ENCODE results near the gene TRAPPC12. TPM values are rescaled to one million over a fixed set of nuclear protein-coding genes. Genes with fewer than 3 reads are reported as not detected.

TRAPPC12 gene
- total RNA-seq, 4 donors from 2014 or later: 28.4 to 64.7 (median 55.9) TPM

DNA sequence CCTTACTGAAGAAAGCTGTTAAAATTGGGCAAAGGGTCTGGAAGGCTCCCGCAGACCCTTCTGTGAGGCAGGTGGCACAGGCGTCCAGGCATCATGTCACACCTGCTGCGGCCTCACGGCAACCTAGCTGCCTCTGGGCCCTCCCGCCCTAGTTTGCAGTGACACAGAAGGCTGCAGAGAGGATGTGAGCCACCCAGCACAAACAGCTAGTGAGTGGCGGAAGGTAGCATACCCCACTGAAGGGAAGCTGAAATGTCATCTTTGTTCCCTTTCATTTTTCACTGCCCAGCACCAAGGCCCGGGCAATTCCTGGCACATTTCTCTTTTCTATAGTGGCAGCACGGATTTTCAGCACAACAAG lies 53.8 kb downstream of the TRAPPC12 start:
- H3K36me3 ChIP-seq: peaks cover 0 to 69% (median 0%) of the 10 kb centered on the region in 3 donors
- no peak overlapping the region for H3K4me3 ChIP-seq
- 82 to 85% methylated on average over 7 to 8 of the region's 8 CpGs for WGBS, 2 donors
- H3K4me1 ChIP-seq: no peaks in the 10 kb centered on the region
- DNase-seq: no peak
- no peak overlapping the region for H3K27ac ChIP-seq
- intact Hi-C loops (cut with DNase I): no loop called here
- no peaks in the 10 kb centered on the region for H3K9me3 ChIP-seq
- TF ChIP-seq, protein P1, sequence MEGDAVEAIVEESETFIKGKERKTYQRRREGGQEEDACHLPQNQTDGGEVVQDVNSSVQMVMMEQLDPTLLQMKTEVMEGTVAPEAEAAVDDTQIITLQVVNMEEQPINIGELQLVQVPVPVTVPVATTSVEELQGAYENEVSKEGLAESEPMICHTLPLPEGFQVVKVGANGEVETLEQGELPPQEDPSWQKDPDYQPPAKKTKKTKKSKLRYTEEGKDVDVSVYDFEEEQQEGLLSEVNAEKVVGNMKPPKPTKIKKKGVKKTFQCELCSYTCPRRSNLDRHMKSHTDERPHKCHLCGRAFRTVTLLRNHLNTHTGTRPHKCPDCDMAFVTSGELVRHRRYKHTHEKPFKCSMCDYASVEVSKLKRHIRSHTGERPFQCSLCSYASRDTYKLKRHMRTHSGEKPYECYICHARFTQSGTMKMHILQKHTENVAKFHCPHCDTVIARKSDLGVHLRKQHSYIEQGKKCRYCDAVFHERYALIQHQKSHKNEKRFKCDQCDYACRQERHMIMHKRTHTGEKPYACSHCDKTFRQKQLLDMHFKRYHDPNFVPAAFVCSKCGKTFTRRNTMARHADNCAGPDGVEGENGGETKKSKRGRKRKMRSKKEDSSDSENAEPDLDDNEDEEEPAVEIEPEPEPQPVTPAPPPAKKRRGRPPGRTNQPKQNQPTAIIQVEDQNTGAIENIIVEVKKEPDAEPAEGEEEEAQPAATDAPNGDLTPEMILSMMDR (IDR thresholded peaks at IDR 0.05): no peak
- TF ChIP-seq POLR2A (IDR thresholded peaks at IDR 0.05): no peak
- H3K27me3 ChIP-seq: no peaks in the 10 kb centered on the region

DNA sequence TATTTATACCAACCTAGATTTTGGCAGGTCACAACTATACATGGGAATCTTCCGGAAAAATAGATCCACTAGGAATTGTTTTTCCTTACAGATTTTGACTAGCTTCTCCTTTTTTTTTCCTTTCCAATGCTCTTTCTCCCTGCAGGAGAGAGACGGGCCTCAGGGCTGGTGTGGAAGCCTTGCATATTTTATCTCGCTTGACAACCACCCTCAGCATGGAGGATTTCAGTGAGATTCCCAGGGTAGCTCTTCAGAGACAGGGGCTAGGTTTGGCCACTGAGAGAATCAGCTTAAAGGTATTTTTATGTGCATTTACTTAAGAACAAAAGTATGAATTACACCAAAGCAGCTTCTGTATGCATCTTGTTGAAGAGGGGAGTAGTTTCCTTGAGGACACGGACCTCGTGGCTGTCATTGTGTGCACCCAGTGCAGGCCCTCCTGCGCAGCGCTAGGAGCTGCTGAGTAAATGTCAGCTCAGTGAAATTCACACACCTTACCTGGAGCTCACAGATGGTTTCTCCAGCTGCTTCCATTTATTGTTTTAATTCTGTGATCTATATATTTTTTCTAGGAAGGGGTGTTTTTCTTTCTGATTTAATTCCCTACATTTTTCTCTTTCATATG lies 54.4 kb downstream of the TRAPPC12 start:
- 88 to 89% methylated on average over 7 of the region's 7 CpGs for WGBS, 2 donors
- H3K27me3 ChIP-seq: no peaks in the 10 kb centered on the region
- H3K4me1 ChIP-seq: no peaks in the 10 kb centered on the region
- no peaks in the 10 kb centered on the region for H3K9me3 ChIP-seq
- no peak overlapping the region for H3K27ac ChIP-seq
- no peak overlapping the region for H3K4me3 ChIP-seq
- DNase-seq: no peak
- peaks cover 0 to 63% (median 0%) of the 10 kb centered on the region in 3 donors for H3K36me3 ChIP-seq
- TF ChIP-seq, protein P1 (IDR thresholded peaks at IDR 0.05): no peak
- TF ChIP-seq POLR2A (IDR thresholded peaks at IDR 0.05): no peak
- intact Hi-C loops (cut with DNase I): no loop called here

DNA sequence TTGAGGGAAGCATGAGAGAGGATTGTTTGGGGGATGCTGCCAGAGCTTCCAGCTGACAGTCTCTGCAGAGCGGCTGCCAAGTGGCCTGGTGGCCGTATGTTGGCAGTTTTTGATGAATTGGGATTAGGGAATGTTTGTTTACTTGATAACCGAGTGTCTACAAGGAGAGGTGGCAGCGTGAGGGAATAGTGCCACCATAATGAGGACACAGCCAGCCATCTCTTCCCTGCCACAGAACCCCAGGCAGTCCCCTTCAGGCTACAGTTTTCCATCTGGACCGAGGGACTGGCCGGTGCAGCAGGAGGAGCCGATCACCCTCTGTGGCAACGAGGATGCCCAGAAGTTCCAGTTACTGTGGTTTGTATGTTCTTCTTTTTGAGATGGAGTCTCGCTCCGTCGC lies 55.2 kb downstream of the TRAPPC12 start:
- H3K4me1 ChIP-seq: no peaks in the 10 kb centered on the region

DNA sequence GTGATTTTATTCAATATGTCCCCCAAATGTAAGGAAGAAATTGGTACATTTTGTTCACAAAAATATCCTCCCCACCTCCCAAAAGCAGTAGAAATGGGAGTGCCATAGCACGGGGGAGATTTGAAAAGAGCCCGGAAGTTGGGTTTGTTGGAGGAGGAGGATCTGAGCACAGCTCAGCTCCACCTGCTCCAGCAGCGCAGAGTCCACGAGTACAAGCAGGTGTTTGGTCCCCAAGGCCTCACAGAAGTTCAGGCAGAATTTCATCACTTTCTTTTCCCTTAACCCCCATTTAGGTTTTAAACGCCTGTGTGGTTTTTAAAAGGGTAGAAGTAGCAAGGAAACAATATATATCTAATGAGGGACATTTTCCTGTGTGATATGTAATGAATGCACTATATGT lies 56.0 kb downstream of the TRAPPC12 start:
- DNase-seq: no peak
- H3K4me1 ChIP-seq: no peaks in the 10 kb centered on the region
- intact Hi-C loops (cut with DNase I): no loop called here
- no peaks in the 10 kb centered on the region for H3K9me3 ChIP-seq
- no peak overlapping the region for H3K27ac ChIP-seq
- H3K36me3 ChIP-seq: peaks cover 0 to 55% (median 0%) of the 10 kb centered on the region in 3 donors
- 84 to 94% methylated on average over 5 of the region's 5 CpGs for WGBS, 2 donors
- H3K4me3 ChIP-seq: no peak overlapping the region
- TF ChIP-seq, protein P1 (IDR thresholded peaks at IDR 0.05): no peak
- no peak for TF ChIP-seq POLR2A (IDR thresholded peaks at IDR 0.05)
- no peaks in the 10 kb centered on the region for H3K27me3 ChIP-seq

More for the DNA sequence above, 55.2 kb downstream of the TRAPPC12 start:
- no peak for TF ChIP-seq POLR2A (IDR thresholded peaks at IDR 0.05)
- TF ChIP-seq, protein P1 (IDR thresholded peaks at IDR 0.05): no peak
- H3K27ac ChIP-seq: no peak overlapping the region
- no peak overlapping the region for H3K4me3 ChIP-seq
- no peaks in the 10 kb centered on the region for H3K27me3 ChIP-seq
- 80 to 91% methylated on average over 8 to 9 of the region's 11 CpGs for WGBS, 2 donors
- H3K9me3 ChIP-seq: no peaks in the 10 kb centered on the region
- peaks cover 0 to 56% (median 0%) of the 10 kb centered on the region in 3 donors for H3K36me3 ChIP-seq
- DNase-seq: no peak
- intact Hi-C loops (cut with DNase I): no loop called here

DNA sequence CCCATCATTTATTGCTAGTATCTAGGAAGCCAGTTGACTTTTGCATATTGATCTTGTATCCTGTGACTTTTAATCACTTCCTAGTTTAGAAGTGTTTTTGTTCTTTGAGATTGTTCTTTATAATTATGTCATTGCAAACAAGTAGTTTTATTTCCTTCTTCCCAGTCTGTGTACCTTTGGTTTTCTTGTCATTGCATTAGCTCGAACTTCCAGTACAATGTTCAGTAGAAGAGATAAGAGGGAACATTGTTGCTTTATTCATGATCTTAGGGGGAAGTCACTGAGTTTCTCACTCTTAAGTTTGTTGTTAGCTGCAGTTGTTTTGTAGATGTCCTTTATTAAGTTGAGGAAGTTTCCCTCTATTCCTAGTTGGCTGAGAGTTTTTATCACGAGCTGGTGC lies 61.0 kb downstream of the TRAPPC12 start:
- Histone ChIP-seq H3K36me3 (peaks cover 5 to 39% (median 9%) of the 10 kb centered on the region in 3 donors), H3K27me3 (no peaks in the 10 kb centered on the region), H3K4me3 (no peak overlapping the region), H3K27ac (no peak overlapping the region), H3K4me1 (no peaks in the 10 kb centered on the region), H3K9me3 (no peaks in the 10 kb centered on the region)
- DNase-seq: no peak
- intact Hi-C loops (cut with DNase I): no loop called here
- WGBS, 2 donors: 64 to 73% methylated on average over 2 of the region's 2 CpGs
- TF ChIP-seq, protein P1 (IDR thresholded peaks at IDR 0.05): no peak
- TF ChIP-seq POLR2A (IDR thresholded peaks at IDR 0.05): no peak

Data from esophagus squamous epithelium (tissue), 5 donors.